HepG2 (cell line): ENCODE measurements around the gene DAGLB. TPM values are rescaled to one million over a fixed set of nuclear protein-coding genes. Genes with fewer than 3 reads are reported as not detected.
A peak's percentile ranks its signal among the peaks of the same experiment; 100 is the strongest.

Source experiments
- CC2D1A ChIP-seq: sonication (generic); formaldehyde crosslinking; IDR thresholded peaks from 2 replicates; pipeline ENCODE4 v1.8.1; 2023; ENCODE audit warnings: mild to moderate bottlenecking, missing genetic modification reagents
- ELF3 ChIP-seq: IDR thresholded peaks from 2 replicates; pipeline ENCODE4 v1.6.1; 2016; ENCODE audit warnings: missing genetic modification reagents, missing compliant biosample characterization
- ELF4 ChIP-seq: sonication (generic); formaldehyde crosslinking; IDR thresholded peaks from 2 replicates; pipeline ENCODE4 v1.5.0; 2020; ENCODE audit warnings: missing genetic modification reagents, mild to moderate bottlenecking, moderate library complexity, borderline replicate concordance
- ETS1 ChIP-seq: sonication (generic); formaldehyde crosslinking; IDR thresholded peaks from 2 replicates; pipeline ENCODE4 v1.4.0; 2020; ENCODE audit warnings: missing genetic modification reagents
- HNRNPK ChIP-seq: fragments of 200-400 bp; formaldehyde crosslinking; IDR thresholded peaks from 2 replicates; pipeline ENCODE4 v1.6.1; 2018; ENCODE audit warnings: low read length, low read depth, moderate library complexity, mild to moderate bottlenecking; ENCODE audit not compliant: poor library complexity, severe bottlenecking
- IRX3 ChIP-seq: sonication (generic); formaldehyde crosslinking; IDR thresholded peaks from 2 replicates; pipeline ENCODE4 v1.8.1; 2023; ENCODE audit warnings: mild to moderate bottlenecking, low read depth, missing genetic modification reagents, borderline replicate concordance
- MED1 ChIP-seq: sonication (generic); formaldehyde crosslinking; IDR thresholded peaks from 2 replicates; pipeline ENCODE4 v1.4.0; 2020; ENCODE audit warnings: missing genetic modification reagents
- SOX5 ChIP-seq: IDR thresholded peaks from 2 replicates; pipeline ENCODE4 v1.6.1; 2016; ENCODE audit warnings: borderline replicate concordance
- ZBTB2 ChIP-seq: sonication (generic); formaldehyde crosslinking; IDR thresholded peaks from 2 replicates; pipeline ENCODE4 v1.8.0; 2022; ENCODE audit warnings: low read depth, missing genetic modification reagents
- ZNF326 ChIP-seq: sonication (generic); formaldehyde crosslinking; IDR thresholded peaks from 2 replicates; pipeline ENCODE4 v1.4.0; 2020; ENCODE audit warnings: missing genetic modification reagents, borderline replicate concordance
- ZNF615 ChIP-seq: sonication (generic); formaldehyde crosslinking; IDR thresholded peaks from 2 replicates; pipeline ENCODE4 v1.5.0; 2020; ENCODE audit warnings: mild to moderate bottlenecking, missing genetic modification reagents, borderline replicate concordance
- ZSCAN9 ChIP-seq: IDR thresholded peaks from 2 replicates; pipeline ENCODE4 v1.6.1; 2016; ENCODE audit warnings: borderline replicate concordance
- polyA plus RNA-seq, 8 experiments: library from polyadenylated mRNA; depleted of rRNA in 3 of 8; stranded (reverse) in 7 of 8; unstranded in 1 of 8; fragments of >200 nt; fragmentation: Illumina TruSeq in 4 of 8; extraction: Trizol in 4 of 8; gene quantifications; 2 replicates each; pipeline versions ENCODE4 v1.2.1 to v1.2.3, GENCODE V29; 2011 to 2016; ENCODE audit warnings: low read depth in 4 of 8, missing spikeins in 1 of 8, mixed read lengths in 1 of 8; ENCODE audit not compliant: insufficient read depth in 1 of 8
- total RNA-seq, 5 experiments: library from RNA; depleted of rRNA; stranded (reverse); fragments of >200 nt; fragmentation: Illumina TruSeq; extraction: Trizol; gene quantifications; 2 replicates each; pipeline ENCODE4 v1.2.3, GENCODE V29; 2016; ENCODE audit warnings: low read depth in 1 of 5
- TF ChIP-seq, protein P1 (sequence below): sonication (generic); formaldehyde crosslinking; IDR thresholded peaks from 2 replicates; pipeline ENCODE4 v1.4.0; 2020; ENCODE audit warnings: missing genetic modification reagents, borderline replicate concordance
- TF ChIP-seq, protein P2 (sequence below): sonication (generic); formaldehyde crosslinking; IDR thresholded peaks from 2 replicates; pipeline ENCODE4 v1.5.0; 2020; ENCODE audit warnings: mild to moderate bottlenecking, missing genetic modification reagents, borderline replicate concordance
- TF ChIP-seq, protein P3 (sequence below): sonication (generic); formaldehyde crosslinking; IDR thresholded peaks from 2 replicates; pipeline ENCODE4 v1.5.1; 2020; ENCODE audit warnings: missing genetic modification reagents, mild to moderate bottlenecking, borderline replicate concordance
- TF ChIP-seq, protein P4 (sequence below): sonication (generic); formaldehyde crosslinking; IDR thresholded peaks from 2 replicates; pipeline ENCODE4 v1.4.0; 2020; ENCODE audit warnings: mild to moderate bottlenecking, missing genetic modification reagents

The DAGLB gene
- total and polyA plus RNA-seq, 2 of the 13 experiments (the other 11 are each of a cell fraction or from before 2014, with no cell fraction given) = 7.9 to 9.8 TPM

DNA sequence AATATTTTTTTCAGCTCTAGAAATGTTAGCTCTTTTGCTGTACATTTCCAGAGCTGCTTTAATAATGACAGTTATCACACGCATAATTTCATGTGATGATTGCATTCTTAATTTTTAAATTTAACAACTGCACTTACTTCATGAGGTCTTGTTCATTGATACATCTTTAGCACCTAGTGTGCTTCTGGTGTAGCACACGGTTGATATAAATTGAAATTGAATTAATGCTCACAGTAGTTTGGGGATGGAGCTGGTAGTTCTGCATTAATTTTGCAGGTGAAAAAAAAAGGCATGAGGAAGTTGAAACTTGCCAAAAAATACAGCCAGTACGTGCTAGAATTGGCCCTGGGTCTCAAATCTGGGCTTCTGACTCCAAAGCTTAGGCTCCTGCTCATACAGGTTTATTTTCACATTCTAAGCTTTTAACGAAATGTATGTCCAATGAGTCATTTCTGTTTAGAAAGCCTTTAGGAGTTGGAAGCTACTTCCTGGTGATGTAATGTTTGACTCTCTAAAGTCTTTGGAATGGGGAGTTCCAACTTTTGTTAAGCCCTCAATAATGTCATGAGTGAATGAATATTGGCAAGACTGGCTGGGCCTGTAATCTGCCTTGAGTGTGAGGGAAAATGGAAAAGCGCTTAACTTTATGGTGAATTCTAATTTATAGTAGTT lies 62.5 kb downstream of the DAGLB start (continued):
- TF ChIP-seq, protein P1, sequence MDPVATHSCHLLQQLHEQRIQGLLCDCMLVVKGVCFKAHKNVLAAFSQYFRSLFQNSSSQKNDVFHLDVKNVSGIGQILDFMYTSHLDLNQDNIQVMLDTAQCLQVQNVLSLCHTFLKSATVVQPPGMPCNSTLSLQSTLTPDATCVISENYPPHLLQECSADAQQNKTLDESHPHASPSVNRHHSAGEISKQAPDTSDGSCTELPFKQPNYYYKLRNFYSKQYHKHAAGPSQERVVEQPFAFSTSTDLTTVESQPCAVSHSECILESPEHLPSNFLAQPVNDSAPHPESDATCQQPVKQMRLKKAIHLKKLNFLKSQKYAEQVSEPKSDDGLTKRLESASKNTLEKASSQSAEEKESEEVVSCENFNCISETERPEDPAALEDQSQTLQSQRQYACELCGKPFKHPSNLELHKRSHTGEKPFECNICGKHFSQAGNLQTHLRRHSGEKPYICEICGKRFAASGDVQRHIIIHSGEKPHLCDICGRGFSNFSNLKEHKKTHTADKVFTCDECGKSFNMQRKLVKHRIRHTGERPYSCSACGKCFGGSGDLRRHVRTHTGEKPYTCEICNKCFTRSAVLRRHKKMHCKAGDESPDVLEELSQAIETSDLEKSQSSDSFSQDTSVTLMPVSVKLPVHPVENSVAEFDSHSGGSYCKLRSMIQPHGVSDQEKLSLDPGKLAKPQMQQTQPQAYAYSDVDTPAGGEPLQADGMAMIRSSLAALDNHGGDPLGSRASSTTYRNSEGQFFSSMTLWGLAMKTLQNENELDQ (CRISPR knock-in tag) = no peak
- TF ChIP-seq, protein P2, sequence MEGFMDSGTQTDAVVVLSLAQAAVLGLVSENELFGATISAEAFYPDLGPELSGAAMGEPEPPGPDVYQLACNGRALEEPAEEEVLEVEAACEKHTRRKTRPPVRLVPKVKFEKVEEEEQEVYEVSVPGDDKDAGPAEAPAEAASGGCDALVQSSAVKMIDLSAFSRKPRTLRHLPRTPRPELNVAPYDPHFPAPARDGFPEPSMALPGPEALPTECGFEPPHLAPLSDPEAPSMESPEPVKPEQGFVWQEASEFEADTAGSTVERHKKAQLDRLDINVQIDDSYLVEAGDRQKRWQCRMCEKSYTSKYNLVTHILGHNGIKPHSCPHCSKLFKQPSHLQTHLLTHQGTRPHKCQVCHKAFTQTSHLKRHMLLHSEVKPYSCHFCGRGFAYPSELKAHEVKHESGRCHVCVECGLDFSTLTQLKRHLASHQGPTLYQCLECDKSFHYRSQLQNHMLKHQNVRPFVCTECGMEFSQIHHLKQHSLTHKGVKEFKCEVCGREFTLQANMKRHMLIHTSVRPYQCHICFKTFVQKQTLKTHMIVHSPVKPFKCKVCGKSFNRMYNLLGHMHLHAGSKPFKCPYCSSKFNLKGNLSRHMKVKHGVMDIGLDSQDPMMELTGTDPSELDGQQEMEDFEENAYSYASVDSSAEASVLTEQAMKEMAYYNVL (CRISPR knock-in tag) = no peak
- TF ChIP-seq ELF3 (CRISPR knock-in tag) = peak; percentile 99
- no peak for TF ChIP-seq ELF4 (CRISPR knock-in tag)
- no peak for TF ChIP-seq ZNF615
- TF ChIP-seq ZNF326 (CRISPR knock-in tag) = no peak
- no peak for TF ChIP-seq MED1 (CRISPR knock-in tag)
- no peak for TF ChIP-seq CC2D1A
- TF ChIP-seq HNRNPK = no peak
- TF ChIP-seq, protein P3, sequence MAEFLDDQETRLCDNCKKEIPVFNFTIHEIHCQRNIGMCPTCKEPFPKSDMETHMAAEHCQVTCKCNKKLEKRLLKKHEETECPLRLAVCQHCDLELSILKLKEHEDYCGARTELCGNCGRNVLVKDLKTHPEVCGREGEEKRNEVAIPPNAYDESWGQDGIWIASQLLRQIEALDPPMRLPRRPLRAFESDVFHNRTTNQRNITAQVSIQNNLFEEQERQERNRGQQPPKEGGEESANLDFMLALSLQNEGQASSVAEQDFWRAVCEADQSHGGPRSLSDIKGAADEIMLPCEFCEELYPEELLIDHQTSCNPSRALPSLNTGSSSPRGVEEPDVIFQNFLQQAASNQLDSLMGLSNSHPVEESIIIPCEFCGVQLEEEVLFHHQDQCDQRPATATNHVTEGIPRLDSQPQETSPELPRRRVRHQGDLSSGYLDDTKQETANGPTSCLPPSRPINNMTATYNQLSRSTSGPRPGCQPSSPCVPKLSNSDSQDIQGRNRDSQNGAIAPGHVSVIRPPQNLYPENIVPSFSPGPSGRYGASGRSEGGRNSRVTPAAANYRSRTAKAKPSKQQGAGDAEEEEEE (CRISPR knock-in tag) = no peak
- TF ChIP-seq SOX5 (CRISPR knock-in tag) = peak; percentile 50; the same call in 1 of the 2 replicates
- no peak for TF ChIP-seq ZBTB2 (CRISPR knock-in tag)
- TF ChIP-seq, protein P4, sequence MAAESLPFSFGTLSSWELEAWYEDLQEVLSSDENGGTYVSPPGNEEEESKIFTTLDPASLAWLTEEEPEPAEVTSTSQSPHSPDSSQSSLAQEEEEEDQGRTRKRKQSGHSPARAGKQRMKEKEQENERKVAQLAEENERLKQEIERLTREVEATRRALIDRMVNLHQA (CRISPR knock-in tag) = no peak
- peak; percentile 55; the same call in 1 of the 2 replicates for TF ChIP-seq ZSCAN9 (CRISPR knock-in tag)
- TF ChIP-seq IRX3 (CRISPR knock-in tag) = no peak
- no peak for TF ChIP-seq ETS1 (CRISPR knock-in tag)
